ENCODE results near the gene RCBTB2. TPM values are rescaled to one million over a fixed set of nuclear protein-coding genes. Genes with fewer than 3 reads are reported as not detected.

RCBTB2 gene
- polyA plus RNA-seq, 1 experiment: 9.5 TPM

GRCh38 chr13:48477191-48477855 is 55.6 kb downstream of the RCBTB2 start:
- no peak for DNase-seq (ENCODE audit: low read depth)
- ChIA-PET POLR2A (interaction anchor here (0.5 kb wide), 1 partner anchor 152 kb away, joined by 5 read pairs; no protein-coding TSS in a partner anchor), CTCF (interaction anchor here (0.6 to 1.3 kb wide), 4 partner anchors 21 to 57 kb away, joined by 3 read pairs; no protein-coding TSS in a partner anchor)
- H3K36me3 ChIP-seq (ENCODE audit: control insufficient read depth, insufficient read depth, low read length): no peaks in the 10 kb centered on the region
- no peak overlapping the region for H3K4me3 ChIP-seq (ENCODE audit: low read depth, low read length)
- TF ChIP-seq, protein P1, sequence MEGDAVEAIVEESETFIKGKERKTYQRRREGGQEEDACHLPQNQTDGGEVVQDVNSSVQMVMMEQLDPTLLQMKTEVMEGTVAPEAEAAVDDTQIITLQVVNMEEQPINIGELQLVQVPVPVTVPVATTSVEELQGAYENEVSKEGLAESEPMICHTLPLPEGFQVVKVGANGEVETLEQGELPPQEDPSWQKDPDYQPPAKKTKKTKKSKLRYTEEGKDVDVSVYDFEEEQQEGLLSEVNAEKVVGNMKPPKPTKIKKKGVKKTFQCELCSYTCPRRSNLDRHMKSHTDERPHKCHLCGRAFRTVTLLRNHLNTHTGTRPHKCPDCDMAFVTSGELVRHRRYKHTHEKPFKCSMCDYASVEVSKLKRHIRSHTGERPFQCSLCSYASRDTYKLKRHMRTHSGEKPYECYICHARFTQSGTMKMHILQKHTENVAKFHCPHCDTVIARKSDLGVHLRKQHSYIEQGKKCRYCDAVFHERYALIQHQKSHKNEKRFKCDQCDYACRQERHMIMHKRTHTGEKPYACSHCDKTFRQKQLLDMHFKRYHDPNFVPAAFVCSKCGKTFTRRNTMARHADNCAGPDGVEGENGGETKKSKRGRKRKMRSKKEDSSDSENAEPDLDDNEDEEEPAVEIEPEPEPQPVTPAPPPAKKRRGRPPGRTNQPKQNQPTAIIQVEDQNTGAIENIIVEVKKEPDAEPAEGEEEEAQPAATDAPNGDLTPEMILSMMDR (IDR thresholded peaks at IDR 0.05; ENCODE audit: insufficient read depth, low read depth, low read length): no peak
- no peaks in the 10 kb centered on the region for H3K27me3 ChIP-seq (ENCODE audit: control insufficient read depth, insufficient read depth, low read length)

DNA sequence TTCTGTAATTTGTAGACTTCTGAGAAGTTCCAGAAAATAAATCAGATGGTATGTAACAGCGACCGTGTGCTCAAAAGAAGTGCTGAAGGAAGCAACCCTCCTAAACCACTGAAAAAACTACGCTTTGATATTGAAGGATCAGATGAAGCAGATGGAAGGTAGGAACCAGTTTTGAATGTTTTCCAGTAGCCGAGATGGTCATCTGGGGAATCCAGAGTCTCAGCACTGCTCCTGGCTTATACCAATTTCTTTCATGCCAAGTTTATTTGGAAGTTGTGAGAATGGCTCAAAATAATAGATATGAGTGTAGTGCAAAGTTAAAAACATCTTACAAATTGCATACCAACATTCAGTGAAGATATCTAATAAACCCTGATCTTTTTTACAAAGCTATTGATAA is 56.2 kb downstream of the RCBTB2 start:
- no peak for DNase-seq (ENCODE audit: low read depth)
- no peaks in the 10 kb centered on the region for H3K27me3 ChIP-seq (ENCODE audit: control insufficient read depth, insufficient read depth, low read length)
- POLR2A ChIA-PET: interaction anchor here (0.5 kb wide), 1 partner anchor 152 kb away, joined by 5 read pairs; no protein-coding TSS in a partner anchor
- no peak overlapping the region for H3K4me3 ChIP-seq (ENCODE audit: low read depth, low read length)
- TF ChIP-seq, protein P1 (IDR thresholded peaks at IDR 0.05; ENCODE audit: insufficient read depth, low read depth, low read length): no peak
- no peaks in the 10 kb centered on the region; the same call in 1 of the 2 replicates for H3K36me3 ChIP-seq (ENCODE audit: control insufficient read depth, insufficient read depth, low read length)
- CTCF ChIA-PET: interaction anchor here (0.6 to 1.5 kb wide), 5 partner anchors 21 to 57 kb away, joined by 3 read pairs; no protein-coding TSS in a partner anchor

GRCh38 chr13:48476215-48476614 is 56.7 kb downstream of the RCBTB2 start:
- no peaks in the 10 kb centered on the region; the same call in 1 of the 2 replicates for H3K36me3 ChIP-seq (ENCODE audit: control insufficient read depth, insufficient read depth, low read length)
- no peak overlapping the region for H3K4me3 ChIP-seq (ENCODE audit: low read depth, low read length)
- H3K27me3 ChIP-seq (ENCODE audit: control insufficient read depth, insufficient read depth, low read length): no peaks in the 10 kb centered on the region
- DNase-seq (ENCODE audit: low read depth): no peak
- TF ChIP-seq, protein P1 (IDR thresholded peaks at IDR 0.05; ENCODE audit: insufficient read depth, low read depth, low read length): no peak
- CTCF ChIA-PET: interaction anchor here (1.3 to 1.5 kb wide), 2 partner anchors 23 to 26 kb away, joined by 3 read pairs; no protein-coding TSS in a partner anchor
- POLR2A ChIA-PET: no interaction called here

DNA sequence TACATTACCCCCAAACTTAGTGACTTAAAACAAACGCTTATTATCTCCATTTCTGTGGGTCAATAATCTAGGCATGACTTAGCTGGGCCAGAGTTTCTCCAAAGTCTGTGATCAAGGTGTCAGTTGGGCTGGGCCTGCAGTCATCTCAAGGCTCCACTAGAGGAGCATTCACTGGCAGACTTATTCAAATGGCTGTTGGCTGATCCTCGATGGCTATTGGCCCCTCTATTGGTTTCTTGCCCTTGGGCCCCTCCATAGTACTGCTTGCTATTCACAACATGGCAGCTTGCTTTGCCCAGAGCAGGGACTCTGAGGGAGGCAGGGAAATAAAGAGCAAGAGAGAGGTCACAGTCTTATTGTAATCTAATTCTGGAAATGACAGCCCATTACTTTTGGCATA is 57.6 kb downstream of the RCBTB2 start:
- no peak overlapping the region for H3K4me3 ChIP-seq (ENCODE audit: low read depth, low read length)
- ChIA-PET CTCF (interaction anchor here (1.1 to 1.5 kb wide), 2 partner anchors 24 to 104 kb away, joined by 3 to 5 read pairs; no protein-coding TSS in a partner anchor), POLR2A (no interaction called here)
- H3K27me3 ChIP-seq (ENCODE audit: control insufficient read depth, insufficient read depth, low read length): no peaks in the 10 kb centered on the region
- TF ChIP-seq, protein P1 (IDR thresholded peaks at IDR 0.05; ENCODE audit: insufficient read depth, low read depth, low read length): no peak
- no peaks in the 10 kb centered on the region; the same call in 1 of the 2 replicates for H3K36me3 ChIP-seq (ENCODE audit: control insufficient read depth, insufficient read depth, low read length)
- no peak for DNase-seq (ENCODE audit: low read depth)

DNA sequence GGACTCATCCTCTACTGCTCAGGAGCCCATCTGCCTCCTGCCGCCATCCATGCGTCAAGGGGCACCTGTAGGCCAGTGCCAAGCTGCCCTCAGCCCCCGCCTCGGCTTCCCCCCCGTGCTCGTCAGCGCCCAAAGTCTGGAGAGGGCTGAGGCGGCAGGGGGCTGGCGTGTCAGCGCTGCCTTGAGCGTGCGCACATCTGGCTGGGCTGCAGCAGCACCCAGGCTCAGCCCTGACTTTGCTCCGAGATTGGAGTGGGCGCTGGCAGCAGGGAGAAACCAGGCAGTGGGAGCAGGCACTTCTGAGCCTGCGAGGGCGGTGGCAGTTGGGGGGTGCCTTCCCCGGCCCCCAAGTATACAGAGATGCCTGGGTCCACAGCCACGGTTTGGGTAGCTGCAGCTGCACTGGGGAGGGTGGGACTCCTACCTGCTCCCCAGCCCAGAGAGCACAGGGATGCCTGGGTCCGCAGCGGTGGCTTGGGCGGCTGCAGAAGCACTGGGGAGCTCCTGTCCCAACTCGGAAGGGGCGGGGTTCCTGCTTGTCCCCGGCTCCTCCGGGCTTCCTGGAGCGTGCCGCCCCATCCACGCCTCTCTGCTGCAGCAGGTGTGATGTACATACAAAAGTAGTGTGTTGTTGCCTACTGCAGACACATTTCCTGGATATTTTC is 75.2 kb downstream of the RCBTB2 start:
- peaks cover 15% of the 10 kb centered on the region for H3K36me3 ChIP-seq (ENCODE audit: control insufficient read depth, insufficient read depth, low read length)
- H3K27me3 ChIP-seq (ENCODE audit: control insufficient read depth, insufficient read depth, low read length): no peaks in the 10 kb centered on the region
- DNase-seq (ENCODE audit: low read depth): no peak
- ChIA-PET CTCF (no interaction called here), POLR2A (no interaction called here)
- TF ChIP-seq, protein P1 (IDR thresholded peaks at IDR 0.05; ENCODE audit: insufficient read depth, low read depth, low read length): no peak
- H3K4me3 ChIP-seq (ENCODE audit: low read depth, low read length): no peak overlapping the region
